ENCODE data around the gene TARBP1. TPM values are rescaled to one million over a fixed set of nuclear protein-coding genes. Genes with fewer than 3 reads are reported as not detected.
A peak's percentile ranks its signal among the peaks of the same experiment; 100 is the strongest.
"Not testable (repeated sequence)": the region's sequence is repeated elsewhere in the genome, so short reads cannot be mapped to it uniquely, and the experiment has no call there.

The TARBP1 gene
- total RNA-seq (2012; rRNA removed) = 13.8 and 18.3 TPM in 2 replicates

- H3K4me3 ChIP-seq (ENCODE audit: low read length) = peak within 1 kb of the TSS; percentile 100
- H3K4me1 ChIP-seq (ENCODE audit: control insufficient read depth, insufficient read depth, low read length) = peaks cover 13% of the 10 kb centered on the region
- H3K36me3 ChIP-seq (ENCODE audit: insufficient read depth, low read length) = no peaks in the 10 kb centered on the region
- H3K27me3 ChIP-seq (ENCODE audit: control insufficient read depth, insufficient read depth, low read length) = peaks cover 27% of the 10 kb centered on the region
- no peaks in the 10 kb centered on the region for H3K9me3 ChIP-seq (replicated peaks; ENCODE audit: low read length)
- H3K9ac ChIP-seq (ENCODE audit: low read depth, low read length) = peak within 1 kb of the TSS; percentile 86
- H3K4me2 ChIP-seq (ENCODE audit: low read length) = peak within 1 kb of the TSS; percentile 98
Observed at GRCh38 chr1:234478481-234479309, at the start of gene TARBP1. TARBP1 (minus strand) TSS chr1:234479179; CDS start chr1:234479103, 76 bp downstream.

GRCh38 chr1:234528074-234528865, 49.3 kb upstream of the TARBP1 start:
- no peaks in the 10 kb centered on the region for H3K27me3 ChIP-seq (ENCODE audit: control insufficient read depth, insufficient read depth, low read length)
- H3K4me2 ChIP-seq (ENCODE audit: low read length) = no peak overlapping the region
- peaks cover 38% of the 10 kb centered on the region for H3K4me1 ChIP-seq (ENCODE audit: control insufficient read depth, insufficient read depth, low read length)
- no peaks in the 10 kb centered on the region for H3K36me3 ChIP-seq (ENCODE audit: insufficient read depth, low read length)
- H3K4me3 ChIP-seq (ENCODE audit: low read length) = no peak overlapping the region
- no peaks in the 10 kb centered on the region for H3K9me3 ChIP-seq (replicated peaks; ENCODE audit: low read length)
- H3K9ac ChIP-seq (ENCODE audit: low read depth, low read length) = no peak overlapping the region

- no peak overlapping the region for H3K4me3 ChIP-seq (ENCODE audit: low read length)
- no peak overlapping the region for H3K9ac ChIP-seq (ENCODE audit: low read depth, low read length)
- no peaks in the 10 kb centered on the region for H3K9me3 ChIP-seq (replicated peaks; ENCODE audit: low read length)
- H3K36me3 ChIP-seq (ENCODE audit: insufficient read depth, low read length) = no peaks in the 10 kb centered on the region
- no peaks in the 10 kb centered on the region for H3K27me3 ChIP-seq (ENCODE audit: control insufficient read depth, insufficient read depth, low read length)
- H3K4me2 ChIP-seq (ENCODE audit: low read length) = no peak overlapping the region
- H3K4me1 ChIP-seq (ENCODE audit: control insufficient read depth, insufficient read depth, low read length) = peaks cover 40% of the 10 kb centered on the region
Observed at GRCh38 chr1:234527346-234527745, 48.4 kb upstream of the TARBP1 start.

- Histone ChIP-seq H3K4me1 (ENCODE audit: control insufficient read depth, insufficient read depth, low read length) (peaks cover 36% of the 10 kb centered on the region), H3K36me3 (ENCODE audit: insufficient read depth, low read length) (no peaks in the 10 kb centered on the region), H3K27me3 (ENCODE audit: control insufficient read depth, insufficient read depth, low read length) (no peaks in the 10 kb centered on the region), H3K4me3 (ENCODE audit: low read length) (no peak overlapping the region), H3K9ac (ENCODE audit: low read depth, low read length) (no peak overlapping the region), H3K9me3 (replicated peaks; ENCODE audit: low read length) (no peaks in the 10 kb centered on the region), H3K4me2 (ENCODE audit: low read length) (no peak overlapping the region)
Observed at GRCh38 chr1:234526922-234527321, 47.9 kb upstream of the TARBP1 start.

GRCh38 chr1:234525099-234525799, 46.3 kb upstream of the TARBP1 start:
- no peak overlapping the region for H3K4me2 ChIP-seq (ENCODE audit: low read length)
- H3K4me3 ChIP-seq (ENCODE audit: low read length) = no peak overlapping the region
- no peaks in the 10 kb centered on the region for H3K9me3 ChIP-seq (replicated peaks; ENCODE audit: low read length)
- no peaks in the 10 kb centered on the region for H3K27me3 ChIP-seq (ENCODE audit: control insufficient read depth, insufficient read depth, low read length)
- peaks cover 26% of the 10 kb centered on the region for H3K4me1 ChIP-seq (ENCODE audit: control insufficient read depth, insufficient read depth, low read length)
- H3K9ac ChIP-seq (ENCODE audit: low read depth, low read length) = no peak overlapping the region
- H3K36me3 ChIP-seq (ENCODE audit: insufficient read depth, low read length) = no peaks in the 10 kb centered on the region

- Histone ChIP-seq H3K9ac (ENCODE audit: low read depth, low read length) (no peak overlapping the region), H3K27me3 (ENCODE audit: control insufficient read depth, insufficient read depth, low read length) (no peaks in the 10 kb centered on the region), H3K36me3 (ENCODE audit: insufficient read depth, low read length) (no peaks in the 10 kb centered on the region), H3K4me1 (ENCODE audit: control insufficient read depth, insufficient read depth, low read length) (peaks cover 17% of the 10 kb centered on the region), H3K4me3 (ENCODE audit: low read length) (no peak overlapping the region), H3K9me3 (replicated peaks; ENCODE audit: low read length) (no peaks in the 10 kb centered on the region), H3K4me2 (ENCODE audit: low read length) (no peak overlapping the region)
Observed at GRCh38 chr1:234521836-234522235, 42.9 kb upstream of the TARBP1 start.

- Histone ChIP-seq H3K4me3 (ENCODE audit: low read length) (no peak overlapping the region), H3K27me3 (ENCODE audit: control insufficient read depth, insufficient read depth, low read length) (no peaks in the 10 kb centered on the region), H3K9ac (ENCODE audit: low read depth, low read length) (no peak overlapping the region), H3K4me2 (ENCODE audit: low read length) (no peak overlapping the region), H3K9me3 (replicated peaks; ENCODE audit: low read length) (no peaks in the 10 kb centered on the region), H3K4me1 (ENCODE audit: control insufficient read depth, insufficient read depth, low read length) (peaks cover 20% of the 10 kb centered on the region), H3K36me3 (ENCODE audit: insufficient read depth, low read length) (no peaks in the 10 kb centered on the region)
Observed at GRCh38 chr1:234520908-234521817, 42.2 kb upstream of the TARBP1 start.

- no peak overlapping the region for H3K4me3 ChIP-seq (ENCODE audit: low read length)
- H3K9me3 ChIP-seq (replicated peaks; ENCODE audit: low read length) = no peaks in the 10 kb centered on the region
- H3K4me1 ChIP-seq (ENCODE audit: control insufficient read depth, insufficient read depth, low read length) = peaks cover 32% of the 10 kb centered on the region
Observed at GRCh38 chr1:234519506-234519905, 40.5 kb upstream of the TARBP1 start.

GRCh38 chr1:234518876-234519275, 39.9 kb upstream of the TARBP1 start:
- Histone ChIP-seq H3K9ac (ENCODE audit: low read depth, low read length) (no peak overlapping the region), H3K4me2 (ENCODE audit: low read length) (no peak overlapping the region), H3K9me3 (replicated peaks; ENCODE audit: low read length) (no peaks in the 10 kb centered on the region), H3K27me3 (ENCODE audit: control insufficient read depth, insufficient read depth, low read length) (no peaks in the 10 kb centered on the region), H3K4me3 (ENCODE audit: low read length) (no peak overlapping the region), H3K4me1 (ENCODE audit: control insufficient read depth, insufficient read depth, low read length) (peaks cover 30% of the 10 kb centered on the region), H3K36me3 (ENCODE audit: insufficient read depth, low read length) (no peaks in the 10 kb centered on the region)

More at GRCh38 chr1:234519506-234519905, 40.5 kb upstream of the TARBP1 start:
- H3K36me3 ChIP-seq (ENCODE audit: insufficient read depth, low read length) = no peaks in the 10 kb centered on the region
- H3K4me2 ChIP-seq (ENCODE audit: low read length) = no peak overlapping the region
- H3K9ac ChIP-seq (ENCODE audit: low read depth, low read length) = no peak overlapping the region
- no peaks in the 10 kb centered on the region for H3K27me3 ChIP-seq (ENCODE audit: control insufficient read depth, insufficient read depth, low read length)

GRCh38 chr1:234518086-234518485, 39.1 kb upstream of the TARBP1 start:
- H3K4me1 ChIP-seq (ENCODE audit: control insufficient read depth, insufficient read depth, low read length) = peaks cover 24% of the 10 kb centered on the region
- H3K4me3 ChIP-seq (ENCODE audit: low read length); H3K9me3 ChIP-seq (replicated peaks; ENCODE audit: low read length); H3K9ac ChIP-seq (ENCODE audit: low read depth, low read length); H3K27me3 ChIP-seq (ENCODE audit: control insufficient read depth, insufficient read depth, low read length); H3K4me2 ChIP-seq (ENCODE audit: low read length); H3K36me3 ChIP-seq (ENCODE audit: insufficient read depth, low read length): not testable (repeated sequence)
